Activated CD4-positive, alpha-beta T cell treated with anti-CD3 and anti-CD28 coated beads, Interleukin-2, amount 10 ng/mL, durations not matched to agents 7 days and 5 days (primary cell): Measurements from ENCODE around the gene KRT6C. TPM values are rescaled to one million over a fixed set of nuclear protein-coding genes. Genes with fewer than 3 reads are reported as not detected.
A peak's percentile ranks its signal among the peaks of the same experiment; 100 is the strongest.

Source experiments
- CTCF ChIA-PET: fragments of 350-600 bp; sonication (Branson Sonifier 250); formaldehyde crosslinking; loops from one replicate; lab custom pipeline; 2021; ENCODE audit warnings: antibody characterized with exemption; lab: Charles Lee
- POLR2A ChIA-PET: fragments of 350-600 bp; sonication (Branson Sonifier 250); formaldehyde crosslinking; loops from one replicate; lab custom pipeline; 2021; ENCODE audit warnings: antibody characterized with exemption; lab: Charles Lee
- DNase-seq: peaks from one replicate; pipeline ENCODE4 v3.0.0-alpha.2; 2020
- H3K27ac Mint-ChIP-seq: one replicate; pipeline ENCODE4 v1.8.0; 2021; ENCODE audit warnings: mild to moderate bottlenecking, moderate library complexity, mixed read lengths
- H3K27me3 Mint-ChIP-seq: one replicate; pipeline ENCODE4 v1.8.0; 2021; ENCODE audit warnings: mixed read lengths
- H3K36me3 Mint-ChIP-seq: one replicate; pipeline ENCODE4 v1.8.0; 2021; ENCODE audit warnings: low read depth, mixed read lengths
- H3K4me1 Mint-ChIP-seq: one replicate; pipeline ENCODE4 v1.8.0; 2021; ENCODE audit warnings: mixed read lengths
- H3K4me3 Mint-ChIP-seq: one replicate; pipeline ENCODE4 v1.8.0; 2021; ENCODE audit warnings: mild to moderate bottlenecking, moderate library complexity, mixed read lengths
- H3K9me3 Mint-ChIP-seq: one replicate; pipeline ENCODE4 v1.8.0; 2021; ENCODE audit warnings: mixed read lengths
- total RNA-seq, 2 experiments: library from RNA; stranded (reverse); gene quantifications; one replicate each; pipeline ENCODE4 v1.2.3, GENCODE V29; 2021

Gene KRT6C
- not detected for total RNA-seq

GRCh38 chr12:52473768-52474167 is at the start of gene KRT6C:
Gene KRT6C, minus strand, starts transcription at chr12:52473805. Its CDS starts 68 bp downstream, at chr12:52473737.
- no peak for DNase-seq
- Mint-ChIP-seq H3K27ac (no peak within 1 kb of the TSS), H3K4me3 (no peak within 1 kb of the TSS), H3K36me3 (no peaks in the 10 kb centered on the region), H3K4me1 (no peaks in the 10 kb centered on the region), H3K9me3 (peaks cover under 1% of the 10 kb centered on the region), H3K27me3 (peaks cover 17% of the 10 kb centered on the region)
- ChIA-PET POLR2A (no interaction called here), CTCF (no interaction called here)

- Mint-ChIP-seq H3K9me3 (no peaks in the 10 kb centered on the region), H3K27ac (no peak overlapping the region), H3K27me3 (no peaks in the 10 kb centered on the region), H3K4me3 (no peak overlapping the region), H3K36me3 (no peaks in the 10 kb centered on the region), H3K4me1 (peaks cover 7% of the 10 kb centered on the region)
- POLR2A ChIA-PET: no interaction called here
- CTCF ChIA-PET: no interaction called here
- DNase-seq: peak; percentile 2
These were observed 48.9 kb upstream of the KRT6C start for GRCh38 chr12:52522346-52523011.

- H3K36me3 Mint-ChIP-seq: no peaks in the 10 kb centered on the region
- no peak overlapping the region for H3K4me3 Mint-ChIP-seq
- ChIA-PET CTCF (no interaction called here), POLR2A (interaction anchor here (0.5 kb wide), 1 partner anchor 726 kb away, joined by 4 read pairs; no protein-coding TSS in a partner anchor)
- H3K27me3 Mint-ChIP-seq: no peaks in the 10 kb centered on the region
- H3K27ac Mint-ChIP-seq: no peak overlapping the region
- peak; percentile 3 for DNase-seq
- peaks cover 3% of the 10 kb centered on the region for H3K4me1 Mint-ChIP-seq
- H3K9me3 Mint-ChIP-seq: no peaks in the 10 kb centered on the region
These were observed 48.1 kb upstream of the KRT6C start for GRCh38 chr12:52521568-52522266.

GRCh38 chr12:52521175-52521567 is 47.6 kb upstream of the KRT6C start:
- Mint-ChIP-seq H3K9me3 (no peaks in the 10 kb centered on the region), H3K27me3 (no peaks in the 10 kb centered on the region), H3K36me3 (no peaks in the 10 kb centered on the region), H3K4me1 (no peaks in the 10 kb centered on the region), H3K4me3 (no peak overlapping the region), H3K27ac (no peak overlapping the region)
- ChIA-PET POLR2A (interaction anchor here (0.5 kb wide), 1 partner anchor 725 kb away, joined by 4 read pairs; no protein-coding TSS in a partner anchor), CTCF (no interaction called here)
- peak; percentile 3 for DNase-seq

GRCh38 chr12:52519826-52520662 is 46.4 kb upstream of the KRT6C start, which contains the start of gene KRT5:
Gene KRT5, minus strand, starts transcription at chr12:52520394. Its CDS starts 98 bp downstream, at chr12:52520296.
- H3K27ac Mint-ChIP-seq: no peak within 1 kb of the TSS
- no peak within 1 kb of the TSS for H3K4me3 Mint-ChIP-seq
- ChIA-PET CTCF (no interaction called here), POLR2A (no interaction called here)
- H3K36me3 Mint-ChIP-seq: no peaks in the 10 kb centered on the region
- no peaks in the 10 kb centered on the region for H3K27me3 Mint-ChIP-seq
- H3K9me3 Mint-ChIP-seq: no peaks in the 10 kb centered on the region
- DNase-seq: no peak
- H3K4me1 Mint-ChIP-seq: no peaks in the 10 kb centered on the region

GRCh38 chr12:52519387-52519703 is 45.7 kb upstream of the KRT6C start:
- Mint-ChIP-seq H3K27me3 (no peaks in the 10 kb centered on the region), H3K9me3 (no peaks in the 10 kb centered on the region), H3K4me3 (no peak overlapping the region), H3K36me3 (no peaks in the 10 kb centered on the region), H3K4me1 (no peaks in the 10 kb centered on the region), H3K27ac (no peak overlapping the region)
- CTCF ChIA-PET: no interaction called here
- POLR2A ChIA-PET: no interaction called here
- DNase-seq: no peak

- no peak overlapping the region for H3K27ac Mint-ChIP-seq
- H3K36me3 Mint-ChIP-seq: no peaks in the 10 kb centered on the region
- no peaks in the 10 kb centered on the region for H3K4me1 Mint-ChIP-seq
- peak; percentile 1 for DNase-seq
- H3K27me3 Mint-ChIP-seq: no peaks in the 10 kb centered on the region
- CTCF ChIA-PET: no interaction called here
- POLR2A ChIA-PET: no interaction called here
- H3K4me3 Mint-ChIP-seq: no peak overlapping the region
- no peaks in the 10 kb centered on the region for H3K9me3 Mint-ChIP-seq
These were observed 45.2 kb upstream of the KRT6C start for GRCh38 chr12:52518574-52519386.

GRCh38 chr12:52517888-52518287 is 44.3 kb upstream of the KRT6C start:
- DNase-seq: peak; percentile 1
- H3K27ac Mint-ChIP-seq: no peak overlapping the region
- no peaks in the 10 kb centered on the region for H3K27me3 Mint-ChIP-seq
- H3K9me3 Mint-ChIP-seq: no peaks in the 10 kb centered on the region
- no peaks in the 10 kb centered on the region for H3K36me3 Mint-ChIP-seq
- H3K4me1 Mint-ChIP-seq: no peaks in the 10 kb centered on the region
- ChIA-PET POLR2A (no interaction called here), CTCF (no interaction called here)
- no peak overlapping the region for H3K4me3 Mint-ChIP-seq

GRCh38 chr12:52517005-52517835 is 43.6 kb upstream of the KRT6C start:
- no peaks in the 10 kb centered on the region for H3K36me3 Mint-ChIP-seq
- H3K9me3 Mint-ChIP-seq: no peaks in the 10 kb centered on the region
- ChIA-PET POLR2A (no interaction called here), CTCF (no interaction called here)
- no peak for DNase-seq
- H3K4me1 Mint-ChIP-seq: no peaks in the 10 kb centered on the region
- H3K27me3 Mint-ChIP-seq: peaks cover 3% of the 10 kb centered on the region
- H3K27ac Mint-ChIP-seq: no peak overlapping the region
- H3K4me3 Mint-ChIP-seq: no peak overlapping the region

GRCh38 chr12:52515927-52516831 is 42.6 kb upstream of the KRT6C start:
- Mint-ChIP-seq H3K9me3 (peaks cover 4% of the 10 kb centered on the region), H3K27ac (no peak overlapping the region), H3K27me3 (peaks cover 3% of the 10 kb centered on the region), H3K4me3 (no peak overlapping the region), H3K4me1 (no peaks in the 10 kb centered on the region), H3K36me3 (no peaks in the 10 kb centered on the region)
- ChIA-PET POLR2A (no interaction called here), CTCF (interaction anchor here (1.1 kb wide), 1 partner anchor 31 kb away, joined by 3 read pairs; no protein-coding TSS in a partner anchor)
- no peak for DNase-seq

- CTCF ChIA-PET: interaction anchor here (1.1 kb wide), 1 partner anchor 30 kb away, joined by 3 read pairs; no protein-coding TSS in a partner anchor
- Mint-ChIP-seq H3K27me3 (peaks cover 4% of the 10 kb centered on the region), H3K27ac (no peak overlapping the region), H3K9me3 (peaks cover 7% of the 10 kb centered on the region), H3K36me3 (no peaks in the 10 kb centered on the region), H3K4me3 (no peak overlapping the region), H3K4me1 (no peaks in the 10 kb centered on the region)
- no peak for DNase-seq
- POLR2A ChIA-PET: no interaction called here
These were observed 41.7 kb upstream of the KRT6C start for GRCh38 chr12:52515319-52515646.
